ENCODE results near the gene KNDC1. TPM values are rescaled to one million over a fixed set of nuclear protein-coding genes. Genes with fewer than 3 reads are reported as not detected.

KNDC1 gene
- total RNA-seq, 1 donor from 2014 or later: 0.09 TPM

DNA sequence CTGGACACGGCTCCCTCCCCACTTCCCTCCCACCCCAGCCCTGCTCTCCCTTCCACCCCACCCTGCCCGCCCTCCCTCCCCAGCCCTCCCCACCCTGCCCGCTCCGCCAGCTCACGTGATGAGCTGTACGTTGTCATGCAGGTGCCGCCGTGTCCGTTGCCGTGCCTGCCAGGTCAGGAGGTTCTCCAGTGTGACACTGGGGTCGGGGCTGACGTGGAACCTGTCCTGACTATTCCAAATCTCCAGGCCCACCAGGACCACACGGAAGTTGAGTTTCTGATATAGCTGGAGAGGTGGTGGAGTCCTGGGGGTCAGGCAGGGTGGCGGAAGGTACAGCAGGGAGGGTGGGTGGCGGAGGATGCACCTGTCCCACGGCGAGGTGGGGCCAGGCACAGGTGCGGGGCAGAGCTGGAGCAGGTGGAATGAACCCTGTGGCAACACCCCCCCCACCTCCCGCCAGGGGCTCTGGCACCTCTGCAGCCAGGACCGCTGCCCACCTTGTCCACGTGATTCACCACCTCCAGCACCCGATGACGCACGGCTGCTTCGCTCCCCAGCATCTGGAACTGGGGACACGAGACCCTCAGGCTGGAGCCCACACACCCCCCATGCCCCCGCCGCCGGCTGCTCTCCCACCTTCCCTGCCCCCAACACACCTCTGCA lies 112.4 kb downstream of the KNDC1 start:
- intact Hi-C loops (cut with micrococcal nuclease): no loop called here
- Mint-ChIP-seq H3K4me1 (peaks cover 14% of the 10 kb centered on the region), H3K27ac (no peak overlapping the region)

DNA sequence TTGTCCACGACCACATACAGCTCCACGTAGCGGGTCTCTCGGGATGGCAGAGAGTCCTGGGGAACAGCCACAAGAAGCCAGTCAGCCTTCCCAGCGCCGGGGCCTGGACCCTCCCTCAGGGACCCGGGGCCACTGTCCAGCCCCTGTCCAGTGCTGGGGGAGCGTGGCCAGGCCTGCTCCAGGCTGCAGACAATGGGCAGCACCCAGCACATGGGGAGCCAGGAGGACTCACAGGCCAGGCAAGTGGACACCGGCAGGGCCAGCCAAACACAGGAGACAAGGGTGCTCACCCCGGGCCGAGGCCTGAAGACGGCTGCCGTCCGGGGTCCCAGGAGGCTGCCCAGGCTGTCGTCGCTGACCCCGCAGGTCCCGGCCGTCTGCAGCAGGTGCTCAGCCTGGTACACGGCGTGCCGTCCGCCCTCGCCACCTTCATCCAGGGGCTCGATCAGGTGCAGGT lies 113.0 kb downstream of the KNDC1 start:
- CTCF ChIA-PET: no interaction called here
- POLR2A ChIA-PET: interaction anchor here (4.8 kb wide), 1 partner anchor 9 kb away, joined by 85 read pairs; no protein-coding TSS in a partner anchor
- H3K27me3 Mint-ChIP-seq: no peaks in the 10 kb centered on the region

More for the DNA sequence above, 112.4 kb downstream of the KNDC1 start:
- no peaks in the 10 kb centered on the region for H3K9me3 Mint-ChIP-seq
- no peak for ATAC-seq (ENCODE audit: low read depth)
- H3K4me3 Mint-ChIP-seq: no peak overlapping the region
- no peak for DNase-seq
- CTCF ChIA-PET: no interaction called here
- POLR2A ChIA-PET: interaction anchor here (4.8 kb wide), 1 partner anchor 8 kb away, joined by 85 read pairs; no protein-coding TSS in a partner anchor
- TF ChIP-seq, protein P1, sequence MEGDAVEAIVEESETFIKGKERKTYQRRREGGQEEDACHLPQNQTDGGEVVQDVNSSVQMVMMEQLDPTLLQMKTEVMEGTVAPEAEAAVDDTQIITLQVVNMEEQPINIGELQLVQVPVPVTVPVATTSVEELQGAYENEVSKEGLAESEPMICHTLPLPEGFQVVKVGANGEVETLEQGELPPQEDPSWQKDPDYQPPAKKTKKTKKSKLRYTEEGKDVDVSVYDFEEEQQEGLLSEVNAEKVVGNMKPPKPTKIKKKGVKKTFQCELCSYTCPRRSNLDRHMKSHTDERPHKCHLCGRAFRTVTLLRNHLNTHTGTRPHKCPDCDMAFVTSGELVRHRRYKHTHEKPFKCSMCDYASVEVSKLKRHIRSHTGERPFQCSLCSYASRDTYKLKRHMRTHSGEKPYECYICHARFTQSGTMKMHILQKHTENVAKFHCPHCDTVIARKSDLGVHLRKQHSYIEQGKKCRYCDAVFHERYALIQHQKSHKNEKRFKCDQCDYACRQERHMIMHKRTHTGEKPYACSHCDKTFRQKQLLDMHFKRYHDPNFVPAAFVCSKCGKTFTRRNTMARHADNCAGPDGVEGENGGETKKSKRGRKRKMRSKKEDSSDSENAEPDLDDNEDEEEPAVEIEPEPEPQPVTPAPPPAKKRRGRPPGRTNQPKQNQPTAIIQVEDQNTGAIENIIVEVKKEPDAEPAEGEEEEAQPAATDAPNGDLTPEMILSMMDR (IDR thresholded peaks at IDR 0.05): no peak
- peaks cover 35% of the 10 kb centered on the region for H3K36me3 Mint-ChIP-seq (ENCODE audit: low read depth)
- no peaks in the 10 kb centered on the region for H3K27me3 Mint-ChIP-seq

DNA sequence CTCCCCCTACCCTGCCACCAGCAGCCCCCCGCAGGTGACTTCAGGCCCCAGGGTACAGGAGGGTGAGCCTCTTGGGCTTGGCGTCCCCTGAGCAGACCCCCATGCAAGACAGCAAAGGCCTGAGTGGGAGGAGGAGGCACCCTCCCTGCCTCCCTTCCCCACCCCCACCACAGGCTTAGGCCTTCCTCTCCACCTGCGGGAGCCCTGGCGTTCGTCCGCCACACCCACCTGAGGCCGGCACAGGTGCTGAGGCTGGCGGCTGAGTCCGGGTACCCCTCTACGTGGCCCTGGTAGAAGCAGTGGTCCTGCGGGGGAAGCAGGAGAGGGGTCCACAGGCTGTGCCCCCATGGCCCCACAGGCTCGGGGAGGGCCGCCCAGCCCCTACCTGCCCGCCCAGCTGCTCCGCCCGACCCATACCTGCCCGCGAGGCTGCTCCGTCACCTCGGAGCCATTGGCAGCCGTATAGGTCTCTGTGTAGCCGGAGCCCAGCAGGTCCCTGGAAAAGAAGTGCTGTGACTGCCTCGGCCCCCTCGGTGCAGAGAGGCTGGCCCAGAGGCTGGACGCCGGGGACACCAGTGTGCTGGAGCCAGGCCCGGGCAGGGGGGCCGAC lies 113.6 kb downstream of the KNDC1 start:
- Mint-ChIP-seq H3K4me1 (peaks cover 26% of the 10 kb centered on the region), H3K27me3 (no peaks in the 10 kb centered on the region), H3K27ac (no peak overlapping the region), H3K4me3 (no peak overlapping the region), H3K36me3 (ENCODE audit: low read depth) (peaks cover 34% of the 10 kb centered on the region), H3K9me3 (no peaks in the 10 kb centered on the region)
- DNase-seq (no peak), ATAC-seq (ENCODE audit: low read depth) (no peak)
- TF ChIP-seq, protein P1 (IDR thresholded peaks at IDR 0.05): no peak
- intact Hi-C loops (cut with micrococcal nuclease): loop anchor here (2.0 kb wide), 1 partner anchor 37 kb away; the partner anchor contains the start of gene VENTX
- ChIA-PET CTCF (no interaction called here), POLR2A (interaction anchor here (4.8 kb wide), 1 partner anchor 10 kb away, joined by 85 read pairs; no protein-coding TSS in a partner anchor)

More for the DNA sequence above, 113.0 kb downstream of the KNDC1 start:
- Mint-ChIP-seq H3K36me3 (ENCODE audit: low read depth) (peaks cover 35% of the 10 kb centered on the region), H3K4me3 (no peak overlapping the region), H3K27ac (no peak overlapping the region), H3K9me3 (no peaks in the 10 kb centered on the region), H3K4me1 (peaks cover 19% of the 10 kb centered on the region)
- no peak for ATAC-seq (ENCODE audit: low read depth)
- DNase-seq: no peak
- TF ChIP-seq, protein P1 (IDR thresholded peaks at IDR 0.05): no peak
- intact Hi-C loops (cut with micrococcal nuclease): no loop called here

GRCh38 chr10:133274751-133275683 lies 115.0 kb downstream of the KNDC1 start:
- CTCF ChIA-PET: interaction anchor here (0.6 to 5.0 kb wide), 6 partner anchors 9 to 131 kb away, joined by 3 to 26 read pairs (median 3); no protein-coding TSS in a partner anchor
- Mint-ChIP-seq H3K9me3 (no peaks in the 10 kb centered on the region), H3K27ac (peak overlapping the region; percentile 93), H3K27me3 (no peaks in the 10 kb centered on the region), H3K4me1 (peaks cover 39% of the 10 kb centered on the region), H3K4me3 (peak overlapping the region; percentile 88), H3K36me3 (ENCODE audit: low read depth) (peaks cover 33% of the 10 kb centered on the region)
- TF ChIP-seq, protein P1 (IDR thresholded peaks at IDR 0.05): no peak
- POLR2A ChIA-PET: interaction anchor here (0.7 to 4.8 kb wide), 10 partner anchors 10 to 360 kb away, joined by 3 to 85 read pairs (median 8); no protein-coding TSS in a partner anchor
- intact Hi-C loops (cut with micrococcal nuclease): loop anchor here (1.0 to 5.0 kb wide), 7 partner anchors 14 to 703 kb away; partner anchors contain the start of genes MTG1, TUBGCP2, VENTX and ZNF511
- ATAC-seq (ENCODE audit: low read depth): peak; percentile 66
- DNase-seq: peak; percentile 69
